Body of pancreas (tissue), 4 donors: ENCODE measurements around the gene HEXD. TPM values are rescaled to one million over a fixed set of nuclear protein-coding genes. Genes with fewer than 3 reads are reported as not detected.

Experiments
- ATAC-seq: fragments of 150-250 bp; one replicate; pipeline ENCODE4 v1.9.1; 2016
- DNase-seq, 4 donors: peaks; one replicate each; pipeline ENCODE4 v3.0.0-alpha.2; 2019
- H3K27ac ChIP-seq, 4 donors: fragments of 200-600 bp; sonication (generic); 1 replicate in 3 of 4; 2 replicates in 1 of 4; pipeline versions ENCODE4 v1.5.1 to v1.6.1; 2016 to 2019; ENCODE audit warnings: mild to moderate bottlenecking in 1 of 4, mixed read lengths in 1 of 4, moderate library complexity in 1 of 4
- H3K27me3 ChIP-seq, 2 donors: fragments of 200-600 bp; sonication (generic); one replicate each; pipeline ENCODE4 v1.6.0; 2016; ENCODE audit warnings: mild to moderate bottlenecking in 1 of 2
- H3K36me3 ChIP-seq, 2 donors: fragments of 200-600 bp; sonication (generic); replicated peaks in 1 of 2; 2 replicates each; pipeline ENCODE4 v1.5.1; 2016; ENCODE audit warnings: low read depth in 2 of 2; ENCODE audit not compliant: insufficient read depth in 1 of 2
- H3K4me1 ChIP-seq: fragments of 200-600 bp; sonication (generic); one replicate; pipeline ENCODE4 v1.6.0; 2016
- H3K4me3 ChIP-seq, 2 donors: fragments of 200-600 bp; sonication (generic); 1 replicate in 1 of 2; 2 replicates in 1 of 2; pipeline ENCODE4 v1.5.1; 2016 to 2019
- H3K9me3 ChIP-seq, 3 donors: fragments of 200-600 bp; sonication (generic); 1 replicate in 2 of 3; 2 replicates in 1 of 3; pipeline ENCODE4 v1.5.1; 2016
- CTCF ChIP-seq, 7 experiments: fragments of 450-650 bp in 4 of 7; fragments of 200-600 bp in 3 of 7; sonication (generic) in 3 of 7; IDR thresholded peaks; one replicate each; pipeline ENCODE4 v1.5.1; 2016 to 2019; ENCODE audit warnings: antibody characterized with exemption in 7 of 7
- POLR2A ChIP-seq, 3 donors: fragments of 450-650 bp; IDR thresholded peaks; one replicate each; pipeline ENCODE4 v1.6.1; 2016; ENCODE audit warnings: antibody characterized with exemption in 3 of 3, mild to moderate bottlenecking in 2 of 3
- whole genome bisulfite sequencing, 2 donors: methylation state at CpG; one replicate each; pipeline ENCODE4 v1.1.5; 2017; 5-methylcytosine and 5-hydroxymethylcytosine counted together
- intact Hi-C: fragments of 100-400 bp; cut with DNase I; formaldehyde crosslinking; loops from one replicate; pipeline ENCODE4 v1.15.1; 2023
- total RNA-seq, 2 donors: library from RNA; depleted of rRNA; stranded (reverse); fragments of >200 nt; gene quantifications; one replicate each; pipeline ENCODE4 v1.1.0, GENCODE V29; 2016

The HEXD gene
- total RNA-seq, 2 donors from 2014 or later: 54.7 to 188 TPM

DNA sequence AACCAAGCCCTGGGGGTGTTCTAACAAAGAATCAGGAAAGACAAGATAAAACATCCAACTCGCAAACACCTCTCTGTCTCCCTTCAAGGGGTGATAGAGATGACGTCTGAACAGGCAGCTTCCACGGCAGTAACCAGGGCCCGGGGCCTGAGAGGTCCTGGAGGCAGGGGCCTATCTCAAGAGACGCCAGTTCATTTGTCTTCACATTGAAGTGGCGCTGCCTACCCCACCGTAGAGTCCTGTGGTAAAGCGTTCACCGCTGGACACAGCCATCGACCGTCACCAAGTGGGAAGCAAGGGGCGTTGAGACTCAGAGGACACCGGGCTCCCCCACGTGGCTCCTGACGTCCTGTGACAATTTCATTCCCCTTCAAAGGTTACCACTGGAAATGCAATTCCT is 25.2 kb upstream of the HEXD start:
- TF ChIP-seq CTCF (IDR thresholded peaks at IDR 0.05) (no peak), POLR2A (IDR thresholded peaks at IDR 0.05) (no peak)
- 88% methylated on average over 14 to 15 of the region's 15 CpGs for WGBS, 2 donors
- ATAC-seq (no peak), DNase-seq (no peak)
- peaks cover 0 to 2% of the 10 kb centered on the region in 2 donors for H3K36me3 ChIP-seq
- intact Hi-C loops: no loop called here
- no peak overlapping the region for H3K27ac ChIP-seq
- H3K27me3 ChIP-seq: no peaks in the 10 kb centered on the region
- H3K4me3 ChIP-seq: no peak overlapping the region
- no peaks in the 10 kb centered on the region for H3K9me3 ChIP-seq
- peaks cover 6% of the 10 kb centered on the region for H3K4me1 ChIP-seq

GRCh38 chr17:82394278-82394677 is 23.9 kb upstream of the HEXD start:
- intact Hi-C loops: no loop called here
- Histone ChIP-seq H3K4me3 (no peak overlapping the region), H3K27ac (no peak overlapping the region), H3K36me3 (peaks cover 0 to 2% of the 10 kb centered on the region in 2 donors), H3K27me3 (no peaks in the 10 kb centered on the region), H3K4me1 (no peaks in the 10 kb centered on the region), H3K9me3 (no peaks in the 10 kb centered on the region)
- TF ChIP-seq CTCF (IDR thresholded peaks at IDR 0.05): no peak
- TF ChIP-seq POLR2A (IDR thresholded peaks at IDR 0.05): no peak
- WGBS, 2 donors: 89 to 96% methylated on average over 9 to 12 of the region's 12 CpGs
- ATAC-seq (no peak), DNase-seq (no peak)

DNA sequence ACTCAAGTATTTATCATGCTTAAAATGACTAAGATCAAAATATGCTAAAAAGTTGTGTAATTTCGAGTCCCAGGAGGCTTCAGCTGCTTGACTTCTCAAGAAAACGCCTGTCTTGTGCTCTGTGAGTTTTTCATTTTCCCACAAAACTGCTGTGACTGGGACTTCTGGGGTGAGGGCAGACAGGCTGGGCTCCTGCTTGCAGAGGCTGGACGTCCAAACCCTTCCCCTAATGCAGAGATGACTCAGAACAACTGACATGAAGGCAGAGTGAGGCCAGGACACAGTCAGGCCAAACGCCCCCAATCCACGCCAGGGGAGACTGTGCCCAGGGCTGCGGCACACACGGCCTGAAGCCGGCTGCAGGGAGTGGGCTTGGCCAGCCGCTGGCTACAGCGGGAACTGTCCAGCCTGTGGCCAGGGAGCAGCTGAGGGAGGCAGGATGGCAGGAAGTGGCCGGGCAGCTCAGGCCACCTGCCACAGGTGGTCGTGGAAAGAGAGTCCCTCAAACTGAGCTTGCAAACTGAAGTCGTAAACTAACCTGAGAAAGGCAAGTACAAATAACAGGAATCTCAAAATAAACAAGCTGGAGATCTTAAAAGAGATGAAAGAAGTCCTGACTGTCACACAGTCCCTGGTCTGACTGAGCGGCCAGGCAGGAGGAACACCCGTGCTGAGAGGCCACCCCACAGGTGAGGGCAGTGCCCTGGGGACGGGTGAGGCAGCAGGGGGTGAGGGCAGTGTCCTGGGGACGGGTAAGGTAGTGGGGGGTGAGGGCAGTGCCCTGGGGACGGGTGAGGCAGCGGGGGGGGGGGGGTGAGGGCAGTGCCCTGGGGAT is 21.3 kb upstream of the HEXD start:
- TF ChIP-seq CTCF (IDR thresholded peaks at IDR 0.05) (no peak), POLR2A (IDR thresholded peaks at IDR 0.05) (no peak)
- DNase-seq (no peak), ATAC-seq (no peak)
- no peaks in the 10 kb centered on the region for H3K27me3 ChIP-seq
- H3K27ac ChIP-seq: no peak overlapping the region
- intact Hi-C loops: no loop called here
- H3K9me3 ChIP-seq: no peaks in the 10 kb centered on the region
- no peaks in the 10 kb centered on the region for H3K4me1 ChIP-seq
- no peak overlapping the region for H3K4me3 ChIP-seq
- H3K36me3 ChIP-seq: peaks cover 0 to 2% of the 10 kb centered on the region in 2 donors
- WGBS, 2 donors: 67 to 79% methylated on average over 16 of the region's 19 CpGs

- WGBS, 2 donors: 89 to 95% methylated on average over 26 to 36 of the region's 38 CpGs
- Histone ChIP-seq H3K9me3 (no peaks in the 10 kb centered on the region), H3K27ac (no peak overlapping the region), H3K27me3 (no peaks in the 10 kb centered on the region), H3K36me3 (no peaks in the 10 kb centered on the region), H3K4me1 (no peaks in the 10 kb centered on the region), H3K4me3 (no peak overlapping the region)
- intact Hi-C loops: no loop called here
- no peak for TF ChIP-seq POLR2A (IDR thresholded peaks at IDR 0.05)
- TF ChIP-seq CTCF (IDR thresholded peaks at IDR 0.05): no peak
- no peak for ATAC-seq
- no peak for DNase-seq
Observed at GRCh38 chr17:82397449-82398335, 20.5 kb upstream of the HEXD start.
